Left cardiac atrium (tissue), 4 donors: ENCODE measurements around the gene REEP5. TPM values are rescaled to one million over a fixed set of nuclear protein-coding genes. Genes with fewer than 3 reads are reported as not detected.
A peak's percentile ranks its signal among the peaks of the same experiment; 100 is the strongest.

ENCODE experiments used
- ATAC-seq, 2 donors: fragments of 200-7000 bp; cut with Tn5 transposase; one replicate each; pipeline ENCODE4 v1.9.1; 2020; ENCODE audit warnings: mild to moderate bottlenecking in 2 of 2, moderate library complexity in 2 of 2
- DNase-seq: peaks from one replicate; pipeline ENCODE4 v3.0.0-alpha.2; 2020
- intact Hi-C, 2 donors: fragments of 100-400 bp; cut with DNase I; formaldehyde crosslinking; loops; one replicate each; pipeline versions ENCODE4 v1.14.1 to v1.15.1; 2022 to 2023
- total RNA-seq, 2 donors: library from RNA; stranded (reverse); fragmentation: NEBNext Ultra II Directional; extraction: Animal tissue kit (Norgen Biotek cat#: 25700); gene quantifications; one replicate each; pipeline ENCODE4 v1.2.1, GENCODE V29; 2021
- donor health status: DM: no; HTN: yes; CAD: no.
- donor health status: DM: no; HTN: yes; CAD: no; lungs with severe emphysema.
- donor health status: DM: yes; HTN: yes; CAD: no.
- donor health status: Dilated cardiomyopathy.

The REEP5 gene
- total RNA-seq, 2 donors from 2014 or later = 105 to 135 TPM

GRCh38 chr5:112934366-112934663, 12.3 kb upstream of the REEP5 start:
- no peak for ATAC-seq
- intact Hi-C loops = no loop called here
- no peak for DNase-seq

DNA sequence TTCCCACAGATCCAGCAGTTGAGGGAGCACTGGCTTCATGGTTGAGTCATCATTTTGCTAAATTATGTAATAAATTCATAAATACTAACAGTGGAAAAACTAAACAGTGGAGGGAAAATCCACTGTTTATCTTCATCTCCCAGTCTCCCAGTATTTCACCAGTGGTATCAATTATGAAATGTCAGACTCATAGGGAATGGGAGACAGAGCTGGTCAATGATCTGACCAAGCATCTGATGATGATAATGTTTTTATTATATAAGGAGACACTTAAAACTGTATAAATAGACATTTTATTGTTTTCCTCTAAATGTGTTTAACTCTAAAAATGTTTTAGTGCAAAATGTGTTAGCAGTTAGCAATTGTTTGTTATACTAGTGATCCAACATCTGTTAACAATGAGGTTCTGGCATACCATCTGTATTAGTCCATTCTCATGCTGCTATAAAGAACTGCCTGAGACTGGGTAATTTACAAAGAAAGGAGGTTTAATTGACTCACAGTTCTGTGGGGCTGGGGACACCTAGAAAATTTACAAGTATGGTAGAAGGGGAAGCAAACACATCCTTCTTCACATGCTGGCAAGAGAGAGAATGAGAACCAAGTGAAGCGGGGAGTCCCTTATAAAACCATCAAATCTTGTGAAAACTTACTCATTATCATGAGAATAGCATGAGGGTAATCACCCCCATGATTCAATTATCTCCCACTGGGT, 11.8 kb upstream of the REEP5 start:
- DNase-seq (no peak), ATAC-seq (peak in 1 of 2 donors; percentile 34)

GRCh38 chr5:112933105-112933504, 11.1 kb upstream of the REEP5 start:
- ATAC-seq = no peak
- no peak for DNase-seq
- intact Hi-C loops = no loop called here

More for the DNA sequence above, 11.8 kb upstream of the REEP5 start:
- intact Hi-C loops = no loop called here

DNA sequence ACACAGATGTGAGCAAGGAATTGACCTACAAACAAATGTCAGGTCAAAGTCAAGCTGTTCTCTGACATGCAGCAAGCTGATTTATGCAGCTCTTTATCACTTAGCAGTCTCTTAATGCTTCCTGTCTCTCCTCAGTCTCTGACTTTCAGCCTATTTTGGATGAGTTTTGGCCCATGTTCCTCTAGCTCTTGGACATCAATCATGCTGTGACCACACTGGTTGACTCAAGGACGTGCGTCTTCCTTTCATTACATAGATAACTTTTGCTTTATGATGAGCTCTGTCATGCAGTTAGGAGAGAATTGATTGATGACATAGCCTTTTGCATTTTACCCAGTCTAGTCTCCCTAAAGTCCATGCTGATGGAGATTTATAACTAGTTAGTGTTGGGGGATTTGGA, 9.4 kb upstream of the REEP5 start:
- ATAC-seq (peak; percentile 74 to 85), DNase-seq (no peak)
- intact Hi-C loops = no loop called here

- intact Hi-C loops = no loop called here
- no peak for ATAC-seq
- DNase-seq = no peak
These were observed 8.0 kb upstream of the REEP5 start for GRCh38 chr5:112930082-112930344.

DNA sequence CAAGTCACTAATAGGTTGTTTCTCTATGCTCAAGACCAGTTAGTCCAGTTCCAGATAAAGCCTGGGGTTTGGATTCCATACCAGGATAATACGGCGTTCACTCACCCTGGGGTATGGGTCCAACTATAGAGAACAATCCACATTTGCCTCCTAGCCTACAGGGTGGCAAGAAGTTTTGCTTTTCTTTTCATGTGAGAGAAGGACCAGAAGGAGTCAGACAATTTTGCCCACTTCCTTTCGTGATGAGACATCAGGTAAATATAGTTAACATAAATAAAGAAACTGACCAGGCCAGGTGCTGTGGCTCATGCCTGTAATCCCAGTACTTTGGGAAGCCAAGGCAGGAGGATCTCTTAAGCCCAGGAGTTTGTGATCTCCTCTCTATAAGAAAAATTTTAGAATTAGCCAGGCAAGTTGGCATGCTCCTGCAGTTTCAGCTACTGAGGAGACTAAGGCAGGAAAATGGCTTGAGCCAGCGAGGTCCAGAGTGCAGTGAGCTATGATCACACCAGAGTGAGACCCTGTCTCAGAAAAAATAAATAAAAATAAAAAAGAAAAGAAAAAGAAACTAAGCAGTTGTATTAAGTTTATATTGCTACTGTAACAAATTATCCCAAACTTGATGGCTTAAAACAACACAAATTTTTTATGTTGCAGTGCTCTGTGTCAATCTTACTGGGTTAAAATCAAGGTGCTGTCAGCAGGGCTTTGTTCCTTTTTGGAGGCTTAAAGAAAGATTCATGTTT, 7.5 kb upstream of the REEP5 start:
- intact Hi-C loops = loop anchor here in 1 of 2 donors (10.0 kb wide), 1 partner anchor 65 kb away; the partner anchor contains the start of gene SRP19
- no peak for DNase-seq
- no peak for ATAC-seq

DNA sequence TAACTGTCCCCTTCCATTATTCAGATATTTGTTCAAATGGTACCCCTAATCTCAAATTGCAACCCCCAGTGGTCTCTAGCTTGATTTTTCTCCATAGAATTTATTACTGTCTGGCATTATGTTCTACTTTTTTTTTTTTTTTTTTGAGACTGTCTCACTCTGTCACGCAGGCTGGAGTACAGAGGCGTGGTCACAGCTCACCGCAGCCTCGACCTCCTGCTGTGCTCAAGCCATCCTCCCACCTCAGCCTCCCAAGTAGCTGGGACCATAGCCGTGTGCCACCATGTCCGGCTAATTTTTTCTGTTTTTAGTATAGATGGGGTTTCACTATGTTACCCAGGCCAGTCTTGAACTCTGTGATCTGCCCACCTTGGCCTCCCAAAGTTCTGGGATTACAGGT, 2.0 kb upstream of the REEP5 start:
- intact Hi-C loops = loop anchor here in 1 of 2 donors (5.0 to 10.0 kb wide), 2 partner anchors 59 to 377 kb away; partner anchors contain the start of gene SRP19

GRCh38 chr5:112923148-112923917, 1.3 kb upstream of the REEP5 start:
- intact Hi-C loops = loop anchor here in 1 of 2 donors (5.0 to 10.0 kb wide), 2 partner anchors 59 to 376 kb away; partner anchors contain the start of gene SRP19
- ATAC-seq (no peak), DNase-seq (no peak)

More for the DNA sequence above, 2.0 kb upstream of the REEP5 start:
- ATAC-seq = no peak
- DNase-seq = no peak

GRCh38 chr5:112921026-112921832, 798 bp downstream of the REEP5 start:
- intact Hi-C loops = loop anchor here in 1 of 2 donors (5.0 to 10.0 kb wide), 2 partner anchors 56 to 374 kb away; partner anchors contain the start of gene SRP19

DNA sequence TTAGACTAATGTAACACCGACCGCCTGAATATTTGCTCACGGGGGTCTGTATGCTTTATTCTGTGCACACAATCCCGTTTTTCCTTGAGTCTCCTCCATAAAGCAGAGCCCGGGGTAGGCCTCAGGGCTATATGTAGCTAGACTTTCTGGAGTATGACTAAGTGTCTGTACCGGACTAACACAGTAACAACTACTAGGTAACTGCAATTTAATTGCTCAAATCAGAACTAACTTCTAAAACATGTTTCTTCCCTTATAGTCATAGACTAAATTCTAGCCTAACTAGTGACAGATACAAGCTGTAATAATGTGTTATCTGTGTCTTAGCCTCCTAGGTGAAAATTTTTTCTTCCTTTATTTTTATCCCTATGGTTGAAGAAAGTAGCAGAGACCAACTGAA, 2.1 kb downstream of the REEP5 start:
- DNase-seq = no peak
- intact Hi-C loops = loop anchor here in 1 of 2 donors (5.0 to 10.0 kb wide), 2 partner anchors 55 to 373 kb away; partner anchors contain the start of gene SRP19
- ATAC-seq = no peak

More at GRCh38 chr5:112921026-112921832, 798 bp downstream of the REEP5 start:
- ATAC-seq (peak; percentile 84 to 91), DNase-seq (peak; percentile 81)

DNA sequence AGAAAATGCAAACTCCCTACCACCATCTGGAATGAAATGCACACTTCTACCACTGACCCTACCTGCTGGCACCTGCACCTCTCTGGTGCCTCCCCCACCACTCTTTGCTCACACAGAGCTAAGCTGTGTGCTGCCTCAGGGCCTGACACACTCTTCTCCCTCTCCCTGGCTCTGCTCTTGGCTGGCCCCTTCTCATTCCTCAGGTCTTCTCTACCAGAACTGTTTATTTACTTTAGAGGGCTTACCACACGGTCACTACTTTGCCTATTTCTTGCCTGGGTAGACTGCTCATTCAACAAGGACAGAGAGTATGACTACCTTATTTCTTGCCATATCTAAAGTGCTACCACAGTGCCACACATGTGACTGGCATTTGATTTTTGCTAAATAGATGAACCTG, 3.3 kb downstream of the REEP5 start:
- no peak for ATAC-seq
- intact Hi-C loops = no loop called here
- no peak for DNase-seq

DNA sequence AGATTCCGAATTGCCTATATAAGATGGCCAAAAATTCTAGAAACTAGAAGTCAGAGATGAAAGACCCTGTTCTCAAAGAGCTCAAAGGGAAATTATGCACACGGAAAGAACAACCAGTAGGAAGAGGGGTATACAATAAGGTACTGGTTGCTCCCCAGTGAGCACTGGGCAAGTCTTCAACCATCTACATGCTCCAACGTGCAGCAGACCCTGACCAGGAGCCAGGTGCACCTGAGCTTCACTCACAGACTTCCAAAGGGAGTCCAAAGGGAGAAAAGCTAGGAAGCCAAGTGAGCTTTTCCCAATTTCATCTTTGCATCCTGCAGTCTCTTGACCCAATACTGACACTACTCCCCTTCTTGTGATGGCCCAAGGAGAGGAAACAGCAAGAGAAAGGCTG, 3.9 kb downstream of the REEP5 start:
- no peak for ATAC-seq

GRCh38 chr5:112917453-112917995, 4.5 kb downstream of the REEP5 start:
- intact Hi-C loops = no loop called here
- no peak for DNase-seq
- ATAC-seq = no peak

More for the DNA sequence above, 3.9 kb downstream of the REEP5 start:
- intact Hi-C loops = no loop called here
- DNase-seq = no peak

- DNase-seq = no peak
- ATAC-seq = no peak
- intact Hi-C loops = no loop called here
These were observed 6.2 kb downstream of the REEP5 start for GRCh38 chr5:112915831-112916230.

GRCh38 chr5:112914584-112914983, 7.4 kb downstream of the REEP5 start:
- ATAC-seq = peak; percentile 23 to 61
- DNase-seq = no peak
- intact Hi-C loops = no loop called here

DNA sequence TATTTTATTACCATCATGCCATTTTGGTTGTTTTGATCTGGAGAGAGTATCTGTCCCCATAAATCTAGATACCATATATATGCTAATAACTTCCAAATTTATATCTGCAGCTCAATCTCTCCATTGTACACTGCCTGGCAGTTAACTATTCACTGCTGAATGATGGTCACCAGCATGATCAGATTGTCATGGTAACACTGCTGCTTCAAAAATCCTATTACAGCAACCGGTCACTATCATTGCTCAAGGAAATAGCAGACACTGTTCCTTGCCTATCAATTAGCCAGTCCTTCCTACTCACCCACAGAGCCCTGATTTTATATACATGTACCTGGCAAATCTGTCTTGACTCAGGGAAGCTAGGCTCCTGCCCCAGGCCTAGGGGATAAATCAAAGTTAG, 11.5 kb downstream of the REEP5 start:
- ATAC-seq (no peak), DNase-seq (no peak)
- intact Hi-C loops = no loop called here

DNA sequence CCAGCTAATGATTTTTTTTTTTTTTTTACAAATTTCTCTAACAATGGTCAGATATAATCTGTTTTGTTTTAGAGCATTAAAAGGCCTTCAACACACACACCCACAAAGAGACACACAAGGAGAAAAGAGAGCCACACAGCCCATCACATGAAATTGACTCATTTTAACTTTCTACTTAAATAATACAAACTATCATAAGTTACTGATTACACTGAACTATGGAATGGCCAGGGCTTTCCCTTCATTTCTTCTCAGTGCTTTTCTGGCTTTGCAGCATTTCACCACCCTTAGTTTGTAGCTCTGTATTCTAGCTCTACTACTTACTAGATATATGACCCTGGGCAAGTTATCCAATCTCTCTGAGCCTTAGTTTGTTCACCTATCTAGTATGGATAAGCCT, 13.2 kb downstream of the REEP5 start:
- DNase-seq = no peak
- intact Hi-C loops = no loop called here
- no peak for ATAC-seq

- intact Hi-C loops = no loop called here
- DNase-seq = no peak
- ATAC-seq = peak; percentile 44 to 59
These were observed 14.8 kb downstream of the REEP5 start for GRCh38 chr5:112907166-112907631.

DNA sequence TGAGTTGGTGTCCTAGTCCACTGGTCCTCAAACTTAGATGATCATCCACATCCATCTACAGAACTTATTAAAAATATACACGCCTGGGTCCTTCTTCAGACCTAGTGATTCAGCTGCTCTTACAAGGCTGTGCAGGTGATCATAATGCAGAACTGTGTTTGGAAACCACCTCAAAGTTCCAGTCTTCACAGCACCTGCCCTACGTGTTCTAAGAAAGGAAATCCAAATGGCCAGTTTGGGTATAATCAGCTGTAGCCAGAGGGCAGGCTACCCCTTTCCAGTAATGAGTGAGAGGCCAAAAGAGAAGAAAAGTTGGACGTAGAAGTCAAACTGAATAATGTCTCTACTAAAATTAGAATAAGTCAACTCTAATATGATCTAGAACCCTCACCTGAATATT, 15.4 kb downstream of the REEP5 start:
- DNase-seq (no peak), ATAC-seq (no peak)
- intact Hi-C loops = no loop called here
